Inflammatory macrophage (primary cell): ENCODE results near the gene PASK.
"Not testable (repeated sequence)": the region's sequence is repeated elsewhere in the genome, so short reads cannot be mapped to it uniquely, and the experiment has no call there.

Experiments used
- DNase-seq, 2 donors: peaks; one replicate each; pipeline ENCODE4 v3.0.0-alpha.2; 2020 to 2022

Gene PASK

DNA sequence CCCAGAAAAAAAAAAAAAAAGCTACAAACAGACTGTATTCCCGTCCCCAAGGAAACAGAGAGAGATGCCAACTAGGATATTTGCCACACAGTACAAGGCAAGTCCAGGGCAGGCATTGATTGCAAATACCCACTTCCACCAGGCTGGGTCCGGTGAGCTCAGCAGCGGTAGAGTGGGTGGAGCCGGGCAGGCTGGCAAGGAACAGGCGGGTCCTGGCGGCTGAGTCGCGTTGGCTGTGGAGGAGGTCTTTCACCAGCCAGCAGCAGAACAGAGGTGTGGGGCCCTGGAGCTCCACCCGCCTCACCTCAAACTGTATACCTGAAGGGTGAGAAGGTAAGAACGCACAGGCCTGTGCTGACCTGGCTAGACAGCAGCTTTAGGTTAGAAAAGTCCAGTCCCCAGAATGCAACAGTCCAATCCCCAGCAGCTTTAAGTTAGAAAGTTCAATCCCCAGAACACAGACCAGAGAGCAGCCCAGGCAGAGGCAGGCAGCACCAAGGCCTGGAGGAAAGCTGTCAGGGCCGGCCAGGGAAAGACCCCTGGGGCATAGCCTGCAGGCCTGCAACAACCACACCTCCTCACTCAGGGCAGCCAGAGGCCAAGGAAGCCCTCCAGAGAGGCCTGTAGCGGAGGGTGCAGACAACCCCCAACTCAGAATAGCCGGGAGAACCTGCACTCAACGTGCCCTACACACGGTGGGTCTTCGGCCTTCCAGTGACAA is 25.3 kb downstream of the PASK start:
- no peak for DNase-seq

DNA sequence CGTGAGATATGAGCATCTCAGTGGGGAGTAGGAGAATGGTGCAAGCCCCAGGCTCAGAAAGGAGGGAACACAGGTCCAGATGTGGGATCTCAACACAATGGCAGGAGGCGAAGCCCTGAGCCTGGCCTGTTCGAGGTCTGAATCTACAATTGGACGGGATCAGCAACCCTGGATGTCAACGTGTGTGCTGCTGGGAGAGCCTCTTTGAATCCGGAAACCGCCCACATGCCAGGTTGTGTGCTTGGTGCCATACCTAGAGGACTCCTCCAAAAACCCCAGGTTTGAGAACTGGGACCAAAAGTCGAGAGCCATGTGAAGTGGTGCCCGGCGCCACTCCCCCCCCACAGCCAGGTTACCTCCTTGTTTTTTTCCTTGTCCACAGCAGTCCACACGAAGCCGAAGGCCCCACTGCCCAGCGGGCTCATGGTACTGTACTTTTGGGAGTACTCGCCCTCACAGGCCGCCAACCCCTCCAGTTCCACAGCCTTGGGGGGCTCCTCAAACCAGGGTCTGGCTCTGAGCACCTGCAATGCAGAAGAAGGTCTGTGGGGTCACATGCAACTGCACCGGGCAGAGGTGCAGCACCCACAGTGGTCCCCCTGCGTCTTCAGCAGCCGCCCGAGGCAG is 26.8 kb downstream of the PASK start:
- no peak for DNase-seq

- no peak for DNase-seq
Measured at GRCh38 chr2:241121008-241121407, 28.3 kb downstream of the PASK start.

GRCh38 chr2:241120440-241120839 is 28.8 kb downstream of the PASK start:
- DNase-seq: no peak

- DNase-seq: no peak
Measured at GRCh38 chr2:241118737-241119505, 30.4 kb downstream of the PASK start.

GRCh38 chr2:241116606-241117560 is 32.4 kb downstream of the PASK start:
- no peak for DNase-seq

DNA sequence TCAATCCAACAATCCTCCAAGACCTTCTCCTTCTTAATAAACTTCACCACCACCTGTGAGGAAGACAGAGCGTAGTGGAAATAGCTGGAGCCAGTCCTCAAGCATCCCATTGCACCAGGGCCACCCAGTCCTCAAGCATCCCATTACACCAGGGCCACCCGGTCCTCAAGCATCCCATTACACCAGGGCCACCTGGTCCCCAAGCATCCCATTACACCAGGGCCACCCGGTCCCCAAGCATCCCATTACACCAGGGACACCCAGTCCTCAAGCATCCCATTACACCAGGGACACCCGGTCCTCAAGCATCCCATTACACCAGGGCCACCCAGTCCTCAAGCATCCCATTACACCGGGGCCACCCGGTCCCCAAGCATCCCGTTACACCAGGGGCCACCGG is 33.9 kb downstream of the PASK start:
- DNase-seq: no peak

DNA sequence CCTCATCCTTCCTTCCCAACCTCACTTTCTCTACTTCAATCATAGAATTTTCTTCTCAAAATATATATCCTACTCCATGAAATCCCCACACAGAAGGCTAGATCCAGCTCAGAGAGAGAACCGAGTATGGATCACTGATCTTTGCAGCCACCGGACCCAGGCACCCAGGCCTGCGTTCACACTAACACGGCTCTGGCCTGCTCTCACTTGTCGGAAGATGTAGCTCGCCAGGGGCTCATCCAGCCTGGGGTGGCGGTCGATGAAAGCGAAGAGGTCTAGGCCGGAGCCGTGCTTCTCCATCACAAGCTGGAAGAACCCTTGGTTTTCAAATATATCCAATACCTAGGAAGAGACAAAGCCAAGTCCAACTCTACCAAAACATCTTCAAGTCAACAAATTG is 34.4 kb downstream of the PASK start:
- no peak for DNase-seq

- no peak for DNase-seq
Measured at GRCh38 chr2:241112592-241112991, 36.7 kb downstream of the PASK start.

DNA sequence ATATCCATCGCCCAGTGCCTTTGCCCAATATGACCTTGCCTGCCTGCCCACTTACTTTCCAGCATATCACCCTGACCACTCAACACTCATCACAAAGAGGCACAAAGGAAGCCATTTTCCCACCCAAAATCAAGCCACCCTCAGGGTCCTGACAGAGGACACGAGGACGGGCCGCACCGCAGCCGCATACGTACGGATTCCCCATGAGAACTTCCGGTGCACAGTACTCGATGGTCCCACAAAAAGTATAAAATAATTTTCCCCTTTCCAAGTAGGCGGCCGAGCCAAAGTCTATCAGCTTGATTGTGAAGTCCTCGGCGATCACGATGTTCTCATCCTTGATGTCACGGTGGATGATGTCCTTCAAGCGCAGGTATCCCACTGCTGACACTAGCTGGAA is 37.2 kb downstream of the PASK start:
- no peak for DNase-seq

DNA sequence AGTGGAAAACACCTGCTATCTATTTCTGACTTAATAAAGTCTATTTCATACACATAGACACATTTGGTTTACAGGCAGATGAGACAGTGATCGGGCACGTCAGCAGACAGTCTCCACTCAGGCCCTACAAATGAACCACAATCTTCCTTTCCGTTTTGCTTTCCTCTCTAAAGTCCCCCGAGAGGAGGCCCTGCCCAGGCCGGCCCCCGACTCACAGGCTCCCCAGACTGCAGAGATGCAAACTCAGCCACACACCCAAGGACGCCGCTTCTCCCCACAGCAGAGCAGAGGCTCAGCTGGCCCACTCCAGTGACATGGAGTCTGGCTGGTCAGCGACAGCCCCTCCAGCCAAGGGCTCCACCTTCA is 37.8 kb downstream of the PASK start:
- DNase-seq: no peak

DNA sequence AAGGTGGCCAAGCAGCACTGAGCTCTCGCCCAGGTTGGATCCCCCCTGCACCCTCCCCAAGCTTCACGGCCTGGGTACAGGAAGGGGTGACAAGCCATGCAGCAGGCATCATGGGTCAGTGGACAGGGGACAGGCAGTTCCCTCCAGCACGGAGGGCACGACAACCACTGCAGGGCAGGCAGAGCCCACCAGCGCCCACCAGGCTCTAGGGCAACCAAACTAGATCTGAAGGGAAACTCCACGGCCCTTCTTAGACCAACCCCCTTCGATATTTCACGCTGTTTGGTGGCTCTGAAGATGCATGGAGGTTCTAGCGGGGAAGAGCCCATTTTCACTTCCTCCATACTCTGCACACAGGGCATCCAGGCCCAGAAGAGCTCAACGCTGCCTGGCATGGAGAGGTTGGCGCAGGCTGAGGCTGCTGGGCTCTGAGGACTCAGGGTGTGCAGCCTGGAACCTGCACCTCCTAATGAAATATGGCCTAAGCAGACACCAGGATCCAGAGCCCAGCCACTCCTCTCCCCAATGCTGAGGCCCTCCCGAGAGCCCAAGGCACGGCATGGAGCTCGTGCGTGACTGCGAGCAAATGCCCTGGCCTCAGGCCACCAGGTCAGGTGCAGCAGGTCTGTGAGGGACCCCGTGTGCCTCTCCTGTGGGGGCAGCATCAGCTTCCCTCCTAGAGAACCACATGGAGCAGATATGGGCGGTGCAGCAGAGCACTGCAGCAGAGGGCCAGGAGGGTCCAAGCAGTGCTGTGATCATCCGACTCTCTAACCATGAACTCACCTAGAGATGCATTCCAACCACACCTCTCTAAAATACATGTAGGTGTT is 38.4 kb downstream of the PASK start:
- no peak for DNase-seq

- no peak for DNase-seq
Measured at GRCh38 chr2:241110089-241110606, 39.1 kb downstream of the PASK start.

DNA sequence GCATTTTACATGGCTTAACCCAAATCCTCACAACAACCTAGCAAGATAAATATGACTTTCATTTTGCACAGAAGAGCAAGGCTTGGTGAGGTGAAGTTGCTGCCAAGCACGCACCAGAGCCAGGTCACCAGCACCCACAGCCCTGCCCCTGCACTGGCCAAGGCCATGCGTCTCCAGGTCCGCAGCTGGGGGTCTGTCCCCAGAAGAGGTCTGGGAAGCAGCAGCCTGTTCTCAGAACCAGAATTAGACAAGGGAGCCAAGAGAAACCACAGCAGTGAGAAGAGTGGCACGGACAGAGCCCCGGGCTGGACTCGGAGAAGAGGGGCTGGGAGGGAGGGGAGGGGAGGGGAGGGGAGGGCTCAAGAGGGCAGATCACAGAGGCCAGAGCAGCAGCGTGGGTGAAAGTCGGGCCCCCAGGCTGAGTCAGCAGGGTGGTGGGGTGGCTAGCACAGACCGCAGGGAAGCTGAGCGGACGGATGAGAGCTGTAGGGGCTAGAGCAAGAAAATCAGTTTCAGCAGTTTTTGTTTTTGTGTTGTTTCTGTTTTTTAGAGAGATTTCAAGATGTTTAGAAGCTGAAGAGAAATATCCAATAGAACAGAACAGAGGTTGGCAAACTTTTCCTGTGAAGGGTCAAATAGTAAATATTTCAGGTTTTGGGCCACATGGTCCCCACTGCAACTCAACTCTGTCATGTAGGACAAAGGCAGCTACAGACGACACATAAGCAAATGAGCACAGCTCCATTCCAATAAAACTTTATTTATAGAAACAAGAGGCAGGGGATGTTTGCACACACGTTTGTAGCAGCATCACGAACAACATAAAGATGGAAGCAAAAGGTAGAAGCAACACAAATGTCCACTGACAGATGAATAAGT is 39.8 kb downstream of the PASK start:
- no peak for DNase-seq

- DNase-seq: no peak
Measured at GRCh38 chr2:241108271-241109209, 40.7 kb downstream of the PASK start.

- DNase-seq: no peak
Measured at GRCh38 chr2:241107031-241107783, 42.1 kb downstream of the PASK start.

DNA sequence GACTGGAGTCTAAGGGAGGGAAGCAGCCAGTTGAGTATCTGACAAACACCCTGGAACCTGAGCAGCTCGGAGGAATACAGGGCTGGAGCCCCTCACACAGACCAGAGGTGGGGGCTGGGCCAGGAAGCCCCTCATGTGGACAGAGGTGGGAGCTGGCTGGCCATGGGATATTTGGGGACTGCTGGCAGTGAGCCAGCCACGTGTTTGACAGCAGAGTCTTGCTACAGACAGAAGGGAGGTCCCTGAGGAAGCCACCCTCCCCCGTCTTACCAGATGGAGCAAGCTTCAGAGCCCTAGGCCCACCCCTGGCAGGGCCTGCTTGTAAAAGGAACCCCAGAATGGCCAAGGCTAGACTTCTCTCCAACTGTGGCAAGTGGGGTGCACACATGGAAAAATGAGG is 43.6 kb downstream of the PASK start:
- DNase-seq: no peak

- DNase-seq: not testable (repeated sequence)
Measured at GRCh38 chr2:241104611-241105010, 44.7 kb downstream of the PASK start.
